ENCODE results near the gene NF2. TPM values are rescaled to one million over a fixed set of nuclear protein-coding genes. Genes with fewer than 3 reads are reported as not detected.

NF2 gene
- total RNA-seq, 2 experiments from 2014 or later, result 34.4 to 35.3 TPM

GRCh38 chr22:29641700-29642330 is 38.4 kb downstream of the NF2 start:
- ChIA-PET CTCF (interaction anchor here (0.6 kb wide), 1 partner anchor 16 kb away, joined by 3 read pairs; no protein-coding TSS in a partner anchor), POLR2A (no interaction called here)
- TF ChIP-seq, protein P1, sequence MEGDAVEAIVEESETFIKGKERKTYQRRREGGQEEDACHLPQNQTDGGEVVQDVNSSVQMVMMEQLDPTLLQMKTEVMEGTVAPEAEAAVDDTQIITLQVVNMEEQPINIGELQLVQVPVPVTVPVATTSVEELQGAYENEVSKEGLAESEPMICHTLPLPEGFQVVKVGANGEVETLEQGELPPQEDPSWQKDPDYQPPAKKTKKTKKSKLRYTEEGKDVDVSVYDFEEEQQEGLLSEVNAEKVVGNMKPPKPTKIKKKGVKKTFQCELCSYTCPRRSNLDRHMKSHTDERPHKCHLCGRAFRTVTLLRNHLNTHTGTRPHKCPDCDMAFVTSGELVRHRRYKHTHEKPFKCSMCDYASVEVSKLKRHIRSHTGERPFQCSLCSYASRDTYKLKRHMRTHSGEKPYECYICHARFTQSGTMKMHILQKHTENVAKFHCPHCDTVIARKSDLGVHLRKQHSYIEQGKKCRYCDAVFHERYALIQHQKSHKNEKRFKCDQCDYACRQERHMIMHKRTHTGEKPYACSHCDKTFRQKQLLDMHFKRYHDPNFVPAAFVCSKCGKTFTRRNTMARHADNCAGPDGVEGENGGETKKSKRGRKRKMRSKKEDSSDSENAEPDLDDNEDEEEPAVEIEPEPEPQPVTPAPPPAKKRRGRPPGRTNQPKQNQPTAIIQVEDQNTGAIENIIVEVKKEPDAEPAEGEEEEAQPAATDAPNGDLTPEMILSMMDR (IDR thresholded peaks at IDR 0.05), result no peak
- H3K4me3 Mint-ChIP-seq, result no peak overlapping the region
- no peaks in the 10 kb centered on the region for H3K27me3 Mint-ChIP-seq
- intact Hi-C loops (cut with micrococcal nuclease), result no loop called here
- peaks cover 23% of the 10 kb centered on the region for H3K4me1 Mint-ChIP-seq (ENCODE audit: low read depth)
- peaks cover 32% of the 10 kb centered on the region for H3K36me3 Mint-ChIP-seq (ENCODE audit: low read depth)
- DNase-seq, result no peak
- H3K9me3 Mint-ChIP-seq, result no peaks in the 10 kb centered on the region
- H3K27ac Mint-ChIP-seq, result peak overlapping the region; percentile 66
- no peak for ATAC-seq

DNA sequence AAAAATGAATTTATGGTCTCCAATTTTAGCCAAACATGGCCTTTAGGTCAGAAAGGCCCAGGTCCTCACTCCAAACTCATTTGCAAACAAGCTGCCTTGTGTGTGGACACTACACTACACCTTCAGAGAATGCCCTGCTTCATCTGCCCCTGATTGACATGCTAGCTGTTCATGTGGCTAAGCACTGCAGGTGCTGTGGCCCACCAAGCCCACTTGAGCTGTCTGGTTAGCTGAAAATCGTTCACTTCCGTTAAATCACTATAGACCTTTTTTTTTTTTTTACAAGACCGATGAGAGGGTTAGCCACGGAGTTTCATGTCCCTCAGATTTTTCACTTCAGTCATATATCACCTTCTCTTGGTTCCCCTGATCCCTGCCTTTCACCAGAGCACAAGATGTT is 39.3 kb downstream of the NF2 start:
- Mint-ChIP-seq H3K27ac (no peak overlapping the region), H3K4me3 (no peak overlapping the region), H3K4me1 (ENCODE audit: low read depth) (peaks cover 23% of the 10 kb centered on the region), H3K9me3 (no peaks in the 10 kb centered on the region), H3K36me3 (ENCODE audit: low read depth) (peaks cover 28% of the 10 kb centered on the region), H3K27me3 (no peaks in the 10 kb centered on the region)
- CTCF ChIA-PET, result interaction anchor here (0.6 kb wide), 1 partner anchor 42 kb away, joined by 3 read pairs; no protein-coding TSS in a partner anchor
- no peak for DNase-seq
- no peak for ATAC-seq
- TF ChIP-seq, protein P1 (IDR thresholded peaks at IDR 0.05), result no peak
- intact Hi-C loops (cut with micrococcal nuclease), result no loop called here
- POLR2A ChIA-PET, result no interaction called here

GRCh38 chr22:29647954-29648737 is 44.7 kb downstream of the NF2 start:
- intact Hi-C loops (cut with micrococcal nuclease), result no loop called here
- H3K27ac Mint-ChIP-seq, result no peak overlapping the region
- ATAC-seq (no peak), DNase-seq (no peak)
- H3K36me3 Mint-ChIP-seq (ENCODE audit: low read depth), result peaks cover 15% of the 10 kb centered on the region
- no peaks in the 10 kb centered on the region for H3K4me1 Mint-ChIP-seq (ENCODE audit: low read depth)
- POLR2A ChIA-PET, result interaction anchor here (1.0 kb wide), 1 partner anchor 20 kb away, joined by 4 read pairs; no protein-coding TSS in a partner anchor
- no peak overlapping the region for H3K4me3 Mint-ChIP-seq
- TF ChIP-seq, protein P1 (IDR thresholded peaks at IDR 0.05), result no peak
- H3K27me3 Mint-ChIP-seq, result no peaks in the 10 kb centered on the region
- H3K9me3 Mint-ChIP-seq, result no peaks in the 10 kb centered on the region
- CTCF ChIA-PET, result interaction anchor here (0.7 to 1.7 kb wide), 3 partner anchors 10 to 37 kb away, joined by 3 to 7 read pairs (median 4); no protein-coding TSS in a partner anchor

DNA sequence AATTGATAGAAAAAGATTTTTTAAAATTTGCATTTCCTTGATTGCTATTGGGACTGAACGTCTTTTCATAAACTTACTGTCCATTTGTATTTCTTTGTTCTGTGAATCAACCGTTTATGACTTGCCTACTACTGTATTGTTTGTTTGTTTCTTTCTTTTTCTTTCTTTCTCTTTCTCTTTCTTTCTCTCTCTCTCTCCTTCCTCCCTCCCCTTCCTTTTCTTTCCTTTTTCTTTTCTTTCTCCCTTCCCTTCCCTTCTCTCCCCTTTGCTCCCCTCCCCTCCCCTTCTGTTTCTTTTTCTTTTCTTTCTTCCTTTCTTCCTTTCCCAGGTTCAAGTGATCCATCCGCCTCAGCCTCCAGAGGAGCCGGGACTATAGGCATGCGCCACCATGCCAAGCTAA is 46.9 kb downstream of the NF2 start:
- Mint-ChIP-seq H3K4me3 (no peak overlapping the region), H3K4me1 (ENCODE audit: low read depth) (no peaks in the 10 kb centered on the region), H3K27ac (no peak overlapping the region), H3K27me3 (no peaks in the 10 kb centered on the region), H3K36me3 (ENCODE audit: low read depth) (peaks cover 8% of the 10 kb centered on the region), H3K9me3 (no peaks in the 10 kb centered on the region)
- intact Hi-C loops (cut with micrococcal nuclease), result no loop called here
- ChIA-PET CTCF (no interaction called here), POLR2A (no interaction called here)
- TF ChIP-seq, protein P1 (IDR thresholded peaks at IDR 0.05), result no peak
- DNase-seq (no peak), ATAC-seq (no peak)

DNA sequence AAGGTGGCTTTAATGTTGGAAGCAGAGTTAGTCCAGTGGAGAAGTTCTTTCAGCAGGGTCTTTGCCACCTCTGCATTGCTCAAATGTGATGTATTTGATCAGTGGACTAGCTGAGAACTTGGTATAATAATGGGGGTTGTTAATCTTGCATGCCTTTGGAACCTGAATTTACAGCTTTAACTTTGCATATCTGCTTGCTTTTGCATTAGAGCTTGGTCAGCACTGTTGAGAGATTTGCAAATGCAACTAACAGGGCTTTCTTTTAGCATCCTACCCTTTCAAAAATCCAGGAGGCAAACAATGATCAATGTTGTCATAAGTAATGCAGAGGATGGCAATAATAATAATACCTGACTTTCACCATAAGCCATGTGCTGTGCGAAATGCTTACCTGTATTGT is 48.2 kb downstream of the NF2 start:
- Mint-ChIP-seq H3K4me1 (ENCODE audit: low read depth) (no peaks in the 10 kb centered on the region), H3K4me3 (no peak overlapping the region), H3K27me3 (no peaks in the 10 kb centered on the region), H3K9me3 (no peaks in the 10 kb centered on the region), H3K36me3 (ENCODE audit: low read depth) (peaks cover 6% of the 10 kb centered on the region), H3K27ac (no peak overlapping the region)
- no peak for DNase-seq
- ChIA-PET CTCF (interaction anchor here (1.9 kb wide), 1 partner anchor 15 kb away, joined by 8 read pairs; no protein-coding TSS in a partner anchor), POLR2A (interaction anchor here (1.1 kb wide), 1 partner anchor 16 kb away, joined by 4 read pairs; no protein-coding TSS in a partner anchor)
- TF ChIP-seq, protein P1 (IDR thresholded peaks at IDR 0.05), result no peak
- intact Hi-C loops (cut with micrococcal nuclease), result no loop called here
- ATAC-seq, result no peak

All from activated CD8-positive, alpha-beta T cell treated with anti-CD3 and anti-CD28 coated beads for 36 hours (primary cell).